ENCODE measurements around the gene C1QL1.

C1QL1 gene

DNA sequence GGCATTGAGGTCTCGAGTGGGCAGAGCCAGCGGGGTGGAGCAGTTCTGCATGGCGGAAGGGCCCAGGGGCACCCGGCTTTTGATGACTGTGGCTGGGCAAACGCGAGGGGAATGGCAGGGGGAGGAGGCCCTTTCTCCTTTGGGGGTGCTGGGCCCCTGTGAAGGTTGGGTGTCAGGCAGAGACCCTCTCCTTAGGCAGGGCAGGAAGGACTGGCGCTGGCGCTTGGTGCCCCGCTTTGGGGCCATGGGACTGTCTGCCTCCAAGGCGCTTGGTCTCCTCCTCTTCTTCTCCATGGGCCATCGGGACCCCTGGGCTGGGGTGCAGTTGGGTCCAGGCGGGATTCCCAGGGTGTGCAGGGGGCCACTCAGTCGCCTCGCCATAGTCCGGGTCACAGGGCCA lies 40.0 kb downstream of the C1QL1 start:
- no peak for DNase-seq

DNA sequence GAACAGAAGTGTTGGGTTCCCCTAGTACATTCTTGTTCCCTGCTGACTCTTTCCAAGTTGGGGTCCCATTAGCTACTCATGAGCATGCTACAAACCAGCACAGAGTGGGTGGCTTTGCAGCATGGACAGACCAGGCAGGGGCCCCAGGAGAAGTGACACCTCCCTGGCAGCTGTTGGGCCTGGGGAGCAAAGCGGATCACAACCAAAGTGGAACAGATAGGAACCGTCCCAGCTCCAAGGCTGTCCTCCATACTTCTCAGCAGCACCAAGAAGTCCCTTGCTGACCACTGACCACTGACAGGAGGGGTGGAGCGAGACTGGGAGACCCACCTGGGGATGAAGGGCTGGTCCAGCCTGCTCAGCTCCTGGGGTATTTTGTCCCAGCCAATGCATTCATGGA lies 40.4 kb downstream of the C1QL1 start:
- no peak for DNase-seq

DNA sequence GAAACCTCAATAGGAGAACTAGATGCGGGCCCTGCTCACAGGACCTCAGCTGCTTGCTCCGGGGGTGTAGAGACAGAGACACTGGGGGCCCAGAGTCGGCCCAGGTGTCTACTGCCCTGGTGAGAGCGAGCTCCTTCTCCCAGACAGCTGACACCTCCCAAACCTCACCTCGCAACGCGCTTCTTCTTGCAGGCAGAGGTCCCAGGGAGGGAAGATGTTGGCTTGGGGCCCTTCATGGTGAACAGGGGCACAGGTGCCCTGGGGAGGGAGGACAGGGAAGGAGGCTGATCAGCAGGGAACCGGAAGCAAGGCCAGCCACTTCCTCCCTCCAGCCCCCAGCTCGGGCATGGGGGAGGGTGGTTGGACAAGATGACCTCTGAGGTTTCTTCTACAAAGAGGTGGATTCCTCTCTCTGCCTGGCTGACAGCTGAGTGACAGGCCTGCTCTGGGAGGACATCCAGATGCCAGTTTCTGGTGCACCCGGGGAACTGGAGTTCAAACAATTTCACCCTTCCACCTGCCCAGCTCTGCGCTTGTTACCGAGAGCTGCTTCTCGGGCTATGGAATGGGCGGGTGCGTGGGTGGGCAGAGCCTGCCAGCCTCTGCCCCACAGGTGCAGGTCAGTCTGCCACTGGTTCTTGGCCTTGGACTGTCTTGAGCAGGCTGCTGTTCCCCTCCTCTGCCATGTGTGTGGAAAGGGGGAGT lies 41.1 kb downstream of the C1QL1 start:
- no peak for DNase-seq

DNA sequence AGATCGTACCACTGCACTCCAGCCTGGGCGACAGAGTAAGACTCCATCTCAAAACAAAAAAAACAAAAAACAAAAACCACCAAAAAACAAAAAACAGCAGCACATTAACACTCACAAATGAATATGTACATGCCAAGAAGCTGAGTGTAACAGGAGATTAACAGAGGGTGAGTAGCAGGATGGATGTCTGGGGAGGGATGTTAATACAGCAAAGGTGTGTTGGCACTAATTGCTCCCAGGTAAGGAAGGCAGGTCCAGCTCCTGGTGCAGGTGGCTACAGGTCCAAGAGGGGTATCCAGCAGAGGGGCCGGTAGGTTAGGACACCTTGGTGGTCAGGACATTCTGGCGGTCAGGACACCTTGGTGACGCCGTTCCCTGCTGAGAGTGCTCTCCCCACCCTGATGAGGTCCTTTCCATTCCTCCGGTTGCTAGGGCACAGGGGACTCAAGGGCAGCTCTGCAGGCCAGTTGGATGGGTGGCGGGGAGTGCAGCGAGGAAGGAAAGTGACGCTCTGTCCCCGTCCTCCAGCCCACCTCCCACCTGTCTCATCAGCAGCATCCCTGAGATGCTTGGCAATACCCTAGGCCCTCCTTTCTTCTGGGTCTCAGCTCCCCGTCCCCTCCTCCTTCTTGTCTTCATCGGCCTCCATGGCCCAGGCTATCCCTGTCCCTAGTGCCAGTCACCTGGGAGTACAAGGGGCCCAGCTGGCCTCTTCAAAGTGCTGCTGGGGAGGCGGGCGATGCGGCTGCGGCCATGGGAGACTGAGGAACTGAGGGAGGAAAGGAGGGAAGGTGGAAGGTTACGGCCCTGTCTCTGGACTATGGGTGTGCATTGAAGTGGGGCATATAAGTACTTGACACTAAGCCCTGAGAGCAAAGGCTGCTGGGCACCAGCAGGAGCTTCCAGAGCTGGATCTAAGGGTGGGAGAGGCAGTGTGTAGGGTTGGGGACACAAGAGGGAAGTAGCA lies 42.1 kb downstream of the C1QL1 start:
- DNase-seq: no peak

DNA sequence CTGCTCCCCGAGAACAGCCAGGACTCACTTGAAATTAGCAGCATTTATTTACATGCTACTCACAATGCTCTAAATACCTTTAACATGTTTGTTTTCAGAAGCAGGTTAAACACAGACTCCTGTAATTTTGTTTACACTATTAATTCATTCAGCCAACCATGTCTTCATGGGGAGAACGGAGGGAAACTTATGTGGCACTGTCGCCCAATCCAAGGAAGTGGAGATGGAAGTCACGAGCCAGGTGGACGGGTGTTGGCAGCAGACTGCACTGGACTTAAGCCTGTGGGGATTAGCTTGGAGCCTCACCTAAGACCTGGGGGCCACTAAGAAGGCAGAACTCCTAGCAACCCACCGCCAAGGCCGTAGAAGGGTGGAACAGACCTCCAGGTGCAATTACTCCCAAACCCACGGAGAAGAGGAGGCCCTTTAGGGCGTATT lies 44.0 kb downstream of the C1QL1 start:
- DNase-seq: peak; percentile 21

DNA sequence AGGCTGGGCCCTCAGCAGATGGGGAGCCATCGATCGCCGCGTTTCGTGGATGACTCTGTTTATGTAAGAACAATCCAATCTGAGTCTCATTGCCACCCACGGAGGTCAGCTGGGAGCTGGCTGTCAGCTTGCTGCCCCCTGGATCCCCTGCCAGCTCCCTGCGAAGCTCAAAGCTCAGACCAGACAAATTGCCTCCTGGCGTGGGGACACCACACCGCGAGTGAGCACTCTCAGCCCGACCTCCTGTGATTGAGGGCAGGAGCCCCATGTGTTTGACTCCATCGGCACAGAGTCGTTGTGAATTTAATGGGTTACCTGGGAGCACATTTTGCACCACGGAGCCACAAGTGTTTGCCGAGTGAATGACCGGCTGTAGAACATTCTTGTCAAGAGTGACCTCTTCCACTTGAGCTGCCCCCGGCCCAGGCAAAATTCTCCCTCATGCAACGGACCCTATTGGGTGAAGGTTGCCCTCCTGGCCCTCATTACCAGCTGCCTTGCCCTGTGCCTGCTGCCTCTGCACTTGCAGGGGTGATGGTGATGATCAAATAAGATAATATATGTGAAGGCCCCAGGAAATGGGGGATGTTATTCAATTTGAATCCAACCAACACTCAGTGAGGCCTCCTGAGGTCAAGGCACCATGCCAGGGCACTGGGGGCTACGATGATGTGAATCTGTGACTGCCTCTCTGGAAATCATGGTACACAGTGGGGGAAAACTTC lies 45.2 kb downstream of the C1QL1 start:
- DNase-seq: no peak

DNA sequence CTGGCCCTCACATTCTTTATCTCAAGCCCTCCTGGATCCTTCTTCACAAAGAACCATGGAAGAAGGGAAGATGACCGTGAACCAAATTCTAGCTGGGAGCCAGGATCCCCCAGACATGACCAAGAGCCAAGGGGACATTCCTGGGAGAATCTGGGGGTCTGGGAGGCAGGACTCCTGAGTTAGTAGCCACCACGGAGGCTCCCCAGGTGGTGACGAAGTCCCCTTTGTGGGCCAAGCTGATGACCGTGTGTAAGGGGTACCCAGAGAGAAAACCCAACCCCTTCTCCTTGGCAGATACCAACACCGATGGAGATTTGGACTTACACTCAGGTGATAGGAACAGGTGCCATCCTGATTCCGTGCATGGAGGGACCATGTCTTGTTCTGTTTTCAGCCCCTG lies 46.0 kb downstream of the C1QL1 start:
- no peak for DNase-seq

DNA sequence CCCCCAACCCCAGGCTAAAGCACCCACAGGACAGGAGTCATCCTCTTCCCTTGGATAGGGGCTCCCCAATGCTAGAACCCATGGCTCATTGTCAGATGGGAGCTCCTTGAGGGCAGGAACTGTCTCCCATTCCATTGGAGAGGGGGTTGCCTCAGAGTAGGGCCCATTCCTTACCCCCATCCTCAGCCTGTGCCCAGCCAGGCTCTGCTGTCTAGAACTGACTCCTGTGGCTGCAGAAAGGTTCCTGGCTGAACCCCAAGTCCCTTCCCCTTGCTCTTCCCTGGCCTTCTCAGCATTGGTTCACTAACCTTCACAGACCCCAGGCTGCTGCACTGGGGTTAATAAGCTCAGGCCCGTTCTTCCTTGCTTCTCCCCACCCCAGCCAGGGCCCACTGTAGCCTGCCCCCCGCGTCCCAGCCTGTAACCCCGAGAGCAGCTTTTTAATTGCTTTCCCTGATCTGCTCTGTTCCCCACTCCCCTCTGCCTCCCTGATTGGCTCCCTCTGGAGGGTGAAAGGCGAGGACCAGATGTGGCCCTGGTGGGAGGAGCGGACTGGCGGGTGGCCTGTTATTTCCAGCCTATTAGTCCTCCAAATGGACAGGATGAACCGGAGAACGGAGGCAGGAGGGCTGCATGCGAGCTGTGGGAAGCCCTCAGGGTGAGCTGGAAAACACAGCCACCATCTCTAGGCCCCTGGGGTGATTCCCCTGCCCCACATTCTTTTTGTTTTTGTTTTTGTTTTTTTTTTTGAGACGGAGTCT lies 46.8 kb downstream of the C1QL1 start:
- no peak for DNase-seq

DNA sequence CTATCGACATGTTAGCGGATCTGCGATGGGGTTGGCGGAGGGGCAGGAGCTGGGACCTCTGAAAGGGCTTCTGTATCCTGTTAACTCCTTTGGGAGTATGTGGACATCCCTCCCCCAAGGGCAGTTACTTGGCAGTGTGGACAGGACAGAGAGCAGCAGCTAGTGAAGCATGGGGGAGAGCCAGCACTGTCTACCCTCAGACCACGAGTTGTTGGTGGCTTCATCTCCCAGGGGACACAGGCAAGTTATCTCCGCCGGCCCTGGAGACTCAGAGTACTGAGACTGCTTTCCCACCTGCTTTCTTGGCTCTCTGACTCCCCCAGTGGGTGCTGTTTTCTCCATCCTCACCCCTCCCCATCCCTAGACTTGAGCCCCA lies 47.5 kb downstream of the C1QL1 start:
- no peak for DNase-seq

DNA sequence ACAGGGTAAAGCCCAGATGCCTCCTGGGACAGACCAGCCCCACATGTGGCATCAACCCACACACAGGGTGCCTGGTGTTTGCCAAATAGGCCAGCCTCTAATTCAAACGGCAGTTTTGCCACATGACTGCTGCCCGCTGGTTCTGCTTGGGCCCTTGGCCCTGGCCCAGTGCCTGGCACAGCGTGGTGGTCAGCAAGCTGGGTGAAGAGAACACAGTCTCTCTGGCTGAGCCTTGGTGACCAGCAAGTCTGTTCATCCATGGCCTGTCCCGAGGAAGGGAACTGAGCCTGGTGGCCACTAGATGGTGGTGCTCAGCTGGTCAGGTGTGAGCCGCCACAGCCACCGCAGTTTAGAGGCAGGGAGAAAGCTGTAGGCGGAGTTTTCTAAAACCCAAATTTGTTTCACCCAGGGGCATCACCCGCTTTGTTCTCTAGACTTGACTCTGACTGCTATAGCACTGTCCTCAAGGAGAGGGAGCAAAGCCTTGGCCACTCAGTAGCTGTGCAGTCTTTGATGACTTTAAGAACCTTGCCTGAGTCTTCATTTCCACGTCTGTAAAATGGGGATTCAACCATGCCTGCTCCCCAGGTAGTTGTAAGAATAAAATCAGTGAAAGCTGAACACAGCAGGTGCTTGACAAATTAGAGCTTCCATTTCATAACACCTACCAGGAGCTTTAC lies 48.1 kb downstream of the C1QL1 start:
- peak; percentile 63 for DNase-seq

DNA sequence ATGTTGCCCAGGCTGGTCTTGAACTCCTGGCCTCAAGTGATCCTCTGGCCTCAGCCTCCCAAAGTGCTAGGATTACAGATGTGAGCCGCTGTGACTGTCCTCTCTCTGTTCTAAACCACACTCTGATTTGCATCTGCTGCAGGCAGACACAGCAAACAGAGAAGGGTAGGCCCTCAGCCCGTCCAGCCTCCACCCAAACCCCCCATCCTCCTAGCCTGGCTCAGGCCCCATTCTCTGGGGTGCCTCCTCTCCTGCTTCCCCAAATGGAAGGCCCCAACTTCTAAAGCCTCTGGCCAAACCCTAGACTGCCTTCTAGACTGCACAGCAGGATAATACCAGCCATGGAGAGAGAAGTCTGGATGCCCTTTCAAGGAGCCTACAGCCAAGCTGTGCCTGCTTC lies 48.7 kb downstream of the C1QL1 start:
- no peak for DNase-seq

DNA sequence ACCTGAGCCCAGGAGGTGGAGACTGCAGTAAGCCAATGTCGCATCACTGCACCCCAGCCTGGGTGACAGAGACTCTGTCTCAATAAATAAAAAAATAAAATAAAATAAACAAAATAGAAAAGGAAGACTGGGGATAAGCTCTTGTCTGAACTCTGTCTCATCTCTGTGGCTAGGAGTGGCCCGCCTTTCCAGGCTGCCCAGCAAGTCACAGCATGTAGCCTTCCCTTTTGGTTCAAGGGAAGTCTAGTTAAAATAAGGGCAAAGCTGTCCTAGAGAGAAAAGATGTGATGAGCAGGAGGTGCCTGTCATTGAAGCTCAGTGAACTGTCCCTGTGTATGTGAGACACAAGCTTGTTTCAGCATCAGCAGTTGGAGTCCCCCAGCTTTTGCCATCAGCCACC lies 50.1 kb downstream of the C1QL1 start:
- DNase-seq: no peak

DNA sequence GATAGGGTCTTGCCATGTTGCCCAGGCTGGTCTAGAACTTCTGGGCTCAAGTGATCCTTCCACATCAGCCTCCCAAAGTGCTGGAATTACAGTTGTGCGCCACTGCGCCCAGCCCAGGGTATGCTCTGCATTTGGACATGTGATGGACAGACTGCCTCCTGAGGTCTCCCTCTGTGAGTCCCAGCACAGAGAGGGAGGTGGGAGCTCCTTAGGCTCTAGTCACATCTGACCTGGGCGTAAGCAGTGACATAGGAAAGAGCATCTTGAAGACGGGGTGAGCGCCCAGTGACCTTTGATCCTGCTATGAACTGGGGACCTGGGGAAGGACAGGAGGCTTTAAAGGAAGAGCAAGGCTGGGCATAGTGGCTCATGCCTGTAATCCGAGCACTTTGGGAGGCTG lies 50.6 kb downstream of the C1QL1 start:
- DNase-seq: no peak

DNA sequence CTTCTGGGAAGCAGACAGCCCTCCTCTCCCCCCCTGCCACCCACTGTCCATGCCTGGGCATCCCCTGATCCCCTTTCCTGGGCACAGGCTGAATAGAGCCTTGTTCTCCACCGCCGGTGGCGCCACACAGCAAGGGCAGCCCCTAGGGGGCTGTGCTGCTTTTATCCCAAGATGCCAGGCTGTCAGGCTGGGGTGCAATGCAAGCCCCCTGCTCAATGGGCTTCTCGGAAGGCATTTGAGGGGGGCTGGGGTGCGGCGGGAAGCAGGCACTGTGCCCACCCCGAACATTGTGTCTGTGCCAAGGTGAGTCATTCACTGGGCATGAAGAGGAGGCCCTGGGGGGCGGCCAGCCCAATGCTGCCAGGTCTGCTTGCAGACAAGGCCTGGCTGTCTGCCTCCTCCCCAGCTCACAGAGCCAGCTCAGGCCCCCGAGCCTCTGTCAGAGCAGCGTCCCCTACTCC lies 51.3 kb downstream of the C1QL1 start:
- DNase-seq: no peak

DNA sequence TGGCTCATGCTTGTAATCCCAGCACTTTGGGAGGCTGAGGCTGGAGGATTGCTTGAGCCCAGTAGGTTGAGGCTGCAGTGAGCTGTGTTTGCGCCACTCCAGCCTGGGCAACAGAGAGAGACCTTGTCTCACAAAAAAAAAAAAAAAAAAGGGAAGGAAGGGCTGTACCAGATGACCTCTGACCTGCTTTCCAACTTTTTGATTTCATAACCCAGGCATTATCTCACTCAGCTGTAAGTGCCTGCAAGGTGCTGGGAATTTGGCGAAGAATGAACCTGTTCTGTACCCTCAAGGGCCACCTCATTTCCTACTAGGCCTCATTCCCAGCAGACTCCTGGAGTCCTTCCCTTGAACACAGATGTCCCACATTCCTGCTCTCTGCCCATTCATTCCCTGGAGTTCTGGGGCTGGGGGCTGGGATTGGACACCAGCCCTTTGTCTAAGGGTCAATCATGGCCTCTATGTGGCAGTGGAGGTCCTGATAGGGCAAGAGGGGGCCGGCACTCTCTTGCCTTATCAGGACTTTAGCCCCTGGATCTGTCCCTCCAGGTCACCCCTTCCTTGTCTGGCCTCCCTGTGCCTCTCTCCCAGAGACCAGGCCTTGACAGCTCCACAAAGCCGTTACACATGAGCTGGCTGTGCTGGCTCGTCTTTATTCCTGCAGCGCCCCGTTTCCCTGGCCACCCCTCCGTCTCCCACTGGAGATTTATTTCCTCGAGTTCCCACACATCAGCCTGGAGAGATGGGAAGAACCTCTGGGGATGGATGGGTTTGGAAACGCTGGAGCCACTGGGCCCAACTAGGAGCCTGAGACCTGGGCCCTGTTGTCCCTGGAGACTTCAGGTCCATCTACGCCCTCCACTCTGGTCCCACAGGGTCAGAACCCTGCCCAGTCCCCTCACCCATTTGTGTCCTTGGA lies 52.0 kb downstream of the C1QL1 start:
- no peak for DNase-seq

DNA sequence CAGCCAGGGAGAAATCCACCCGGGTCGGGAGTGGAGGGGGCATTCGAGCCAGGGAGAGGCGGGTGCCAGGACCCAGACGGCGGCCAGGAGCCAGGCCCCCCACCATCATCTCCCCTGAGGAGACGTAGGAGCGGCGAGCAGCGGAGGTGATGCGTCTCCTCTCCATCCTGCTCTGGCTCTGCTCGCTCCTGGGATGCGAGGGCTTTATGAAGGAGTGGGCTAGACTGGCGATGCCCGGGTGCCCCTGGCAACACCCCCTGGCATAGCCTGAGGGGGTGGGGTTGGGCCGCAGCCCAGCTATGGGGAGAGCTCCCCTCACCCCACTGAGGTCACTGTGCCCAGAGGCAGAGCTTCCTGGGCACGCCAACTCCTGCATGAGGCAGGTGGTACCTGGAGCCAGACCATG lies 52.8 kb downstream of the C1QL1 start, which contains the start of gene GFAP:
TSS of gene GFAP (minus strand) at position 180 of the 406 bp plus-strand sequence. CDS start at position 166, 14 bp downstream.
- DNase-seq: no peak

DNA sequence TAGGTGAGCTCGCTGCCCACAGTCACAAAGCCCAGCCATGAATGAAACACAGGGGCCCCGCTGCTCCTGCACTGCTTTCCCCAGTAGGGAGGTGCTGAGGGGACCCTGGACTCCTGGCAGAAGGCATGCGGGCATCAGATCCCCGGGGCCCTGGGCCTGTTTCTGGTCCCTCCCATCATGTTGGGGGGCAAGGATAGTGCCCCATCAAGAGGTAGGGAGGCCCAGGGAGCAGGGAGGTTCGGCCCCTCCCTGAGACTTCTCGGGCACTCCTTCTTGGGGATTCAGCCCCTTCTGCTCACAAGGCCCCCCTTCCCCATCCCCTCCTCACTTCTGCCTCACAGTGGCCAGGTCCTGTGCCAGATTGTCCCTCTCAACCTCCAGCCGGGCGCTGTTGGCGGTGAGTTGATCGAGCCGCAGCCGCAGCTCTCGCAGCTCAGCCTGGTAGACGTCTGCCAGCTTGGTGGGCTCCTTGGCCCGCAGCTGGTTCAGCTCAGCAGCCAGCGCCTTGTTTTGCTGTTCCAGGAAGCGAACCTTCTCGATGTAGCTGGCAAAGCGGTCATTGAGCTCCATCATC lies 53.3 kb downstream of the C1QL1 start:
- no peak for DNase-seq

DNA sequence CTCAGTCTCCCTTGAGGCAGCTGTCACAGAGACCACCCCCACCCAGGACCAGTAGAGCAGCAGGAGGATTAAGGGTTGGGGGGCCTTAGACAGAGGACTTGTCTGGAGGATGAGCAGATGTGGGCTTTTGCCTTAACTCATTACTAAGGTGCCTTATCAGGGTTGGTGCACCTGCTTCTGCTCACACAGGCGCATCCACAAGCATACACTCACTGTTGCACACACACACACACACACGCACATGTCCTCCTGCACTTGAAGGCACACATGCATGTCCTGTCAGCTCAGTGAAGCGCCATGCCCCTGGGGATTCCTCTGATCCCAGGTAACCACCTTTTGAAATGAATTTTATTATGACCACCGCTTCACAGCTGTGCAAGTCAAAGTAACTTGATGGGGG lies 54.0 kb downstream of the C1QL1 start:
- DNase-seq: no peak

DNA sequence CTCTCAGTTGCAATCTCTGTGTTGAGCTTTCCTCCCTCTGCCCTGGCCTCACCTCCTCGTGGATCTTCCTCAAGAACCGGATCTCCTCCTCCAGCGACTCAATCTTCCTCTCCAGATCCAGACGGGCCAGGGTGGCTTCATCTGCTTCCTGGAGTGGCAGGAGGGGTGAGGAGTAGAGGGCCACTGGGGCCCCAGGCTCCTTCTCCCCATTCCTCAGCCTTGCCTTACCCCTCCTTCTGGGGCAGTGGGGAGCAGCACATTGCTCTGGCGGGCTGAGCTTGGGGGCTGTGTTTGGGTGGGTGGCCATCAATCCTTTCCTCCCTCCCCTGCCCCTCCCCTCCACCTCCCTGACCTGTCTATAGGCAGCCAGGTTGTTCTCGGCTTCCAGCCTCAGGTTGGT lies 54.4 kb downstream of the C1QL1 start:
- DNase-seq: no peak

DNA sequence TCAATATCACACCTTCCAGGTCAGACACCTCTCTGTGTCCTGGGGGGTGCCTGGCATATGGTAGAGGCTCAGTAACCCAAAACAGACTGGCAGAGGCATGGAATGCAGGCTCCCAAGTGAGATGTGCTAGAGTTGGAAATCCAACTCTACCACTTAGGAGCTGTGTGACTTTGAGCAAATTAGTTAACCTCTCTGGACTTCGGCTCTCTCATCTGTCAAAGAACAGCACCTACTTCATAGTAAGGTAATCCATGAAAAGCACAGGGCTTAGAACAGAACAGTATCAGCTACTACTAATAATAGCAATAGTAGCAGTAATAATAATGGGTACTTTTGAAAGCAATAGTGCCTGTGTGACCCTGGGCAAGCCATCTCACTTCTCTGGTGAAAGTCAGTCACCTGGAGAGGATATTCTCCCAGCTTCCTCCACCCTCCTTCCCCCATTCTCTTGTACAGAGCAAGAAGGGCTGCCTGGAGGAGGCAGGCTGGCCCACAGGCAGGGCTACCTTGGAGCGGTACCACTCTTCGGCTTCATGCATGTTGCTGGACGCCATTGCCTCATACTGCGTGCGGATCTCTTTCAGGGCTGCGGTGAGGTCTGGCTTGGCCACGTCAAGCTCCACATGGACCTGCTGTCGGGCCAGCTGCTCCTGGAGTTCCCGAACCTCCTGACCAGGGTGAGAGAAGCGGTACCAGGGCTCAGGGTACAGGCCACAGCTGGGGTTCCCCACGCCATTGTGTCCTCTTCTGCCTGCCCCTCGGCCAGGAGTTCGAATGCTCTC lies 55.1 kb downstream of the C1QL1 start:
- DNase-seq: no peak

Measured in NCI-H774 (cell line).